A673 (cell line): ENCODE data around the gene SESN2. TPM values are rescaled to one million over a fixed set of nuclear protein-coding genes. Genes with fewer than 3 reads are reported as not detected.

ENCODE experiments used
- BruUV-seq: library from RNA; stranded (reverse); fragments of 400-500 nt; replicated peaks from 2 replicates; lab custom pipeline; 2021; lab: Mats Ljungman, UMichigan
- CTCF ChIA-PET: fragments of 300-600 bp; sonication (Branson Sonifier 250); formaldehyde crosslinking; loops from one replicate; lab custom pipeline; 2022; ENCODE audit warnings: antibody characterized with exemption; lab: Charles Lee
- POLR2A ChIA-PET: fragments of 300-600 bp; sonication (Branson Sonifier 250); formaldehyde crosslinking; loops from one replicate; lab custom pipeline; 2022; ENCODE audit warnings: antibody characterized with exemption; ENCODE audit not compliant: low non-redundant PET; lab: Charles Lee
- DNase-seq: peaks from one replicate; pipeline ENCODE4 v3.0.0-alpha.2; 2015; ENCODE audit warnings: low spot score
- H3K27ac ChIP-seq: fragments of 200-600 bp; sonication (generic); 2 replicates; pipeline ENCODE4 v1.5.1; 2016; ENCODE audit warnings: mixed run types, low read depth, mild to moderate bottlenecking, mixed read lengths, antibody characterized with exemption, low read length; ENCODE audit not compliant: poor library complexity, severe bottlenecking
- H3K27me3 ChIP-seq: fragments of 200-600 bp; sonication (generic); replicated peaks from 2 replicates; pipeline ENCODE4 v1.6.1; 2017; ENCODE audit warnings: mixed run types, low read depth, mild to moderate bottlenecking, mixed read lengths, antibody characterized with exemption, low read length; ENCODE audit not compliant: insufficient read depth, poor library complexity
- H3K36me3 ChIP-seq: fragments of 200-600 bp; sonication (generic); 2 replicates; pipeline ENCODE4 v1.6.1; 2016; ENCODE audit warnings: mixed run types, mild to moderate bottlenecking, mixed read lengths, antibody characterized with exemption, low read length; ENCODE audit not compliant: insufficient read depth, poor library complexity, severe bottlenecking
- H3K4me1 ChIP-seq: fragments of 200-600 bp; sonication (generic); 2 replicates; pipeline ENCODE4 v1.6.1; 2017; ENCODE audit warnings: mixed run types, mild to moderate bottlenecking, mixed read lengths, antibody characterized with exemption, low read length; ENCODE audit not compliant: insufficient read depth, poor library complexity, severe bottlenecking
- H3K4me3 ChIP-seq: fragments of 200-600 bp; sonication (generic); 2 replicates; pipeline ENCODE4 v1.5.1; 2016; ENCODE audit warnings: low read depth, mixed run types, mild to moderate bottlenecking, mixed read lengths, low read length; ENCODE audit not compliant: poor library complexity, severe bottlenecking
- H3K9me3 ChIP-seq: fragments of 200-600 bp; sonication (generic); 2 replicates; pipeline ENCODE4 v1.6.1; 2016; ENCODE audit warnings: mixed run types, low read depth, mild to moderate bottlenecking, mixed read lengths, antibody characterized with exemption, low read length; ENCODE audit not compliant: poor library complexity, severe bottlenecking
- EZH2 ChIP-seq: fragments of 200-600 bp; sonication (generic); IDR thresholded peaks from 2 replicates; pipeline ENCODE4 v1.6.1; 2017; ENCODE audit warnings: borderline replicate concordance, low read depth, mild to moderate bottlenecking, mixed read lengths, antibody characterized with exemption, low read length; ENCODE audit not compliant: poor library complexity, severe bottlenecking
- intact Hi-C: fragments of 100-400 bp; cut with micrococcal nuclease; formaldehyde crosslinking; loops from one replicate; pipeline ENCODE4 v1.10.0; 2022; ENCODE audit not compliant: unreplicated experiment
- total RNA-seq: library from RNA; stranded (reverse); gene quantifications from 2 replicates; pipeline ENCODE4 v1.2.3, GENCODE V29; 2021
- TF ChIP-seq, protein P1 (sequence below): fragments of 300-800, 200-600 bp; sonication (generic); conservative IDR thresholded peaks from 2 replicates; pipeline ENCODE4 v1.5.1; 2017; ENCODE audit warnings: low read depth, mild to moderate bottlenecking, antibody characterized with exemption, low read length, moderate library complexity, mixed read lengths

SESN2 gene
- total RNA-seq, 1 experiment from 2014 or later = 15.7 TPM

DNA sequence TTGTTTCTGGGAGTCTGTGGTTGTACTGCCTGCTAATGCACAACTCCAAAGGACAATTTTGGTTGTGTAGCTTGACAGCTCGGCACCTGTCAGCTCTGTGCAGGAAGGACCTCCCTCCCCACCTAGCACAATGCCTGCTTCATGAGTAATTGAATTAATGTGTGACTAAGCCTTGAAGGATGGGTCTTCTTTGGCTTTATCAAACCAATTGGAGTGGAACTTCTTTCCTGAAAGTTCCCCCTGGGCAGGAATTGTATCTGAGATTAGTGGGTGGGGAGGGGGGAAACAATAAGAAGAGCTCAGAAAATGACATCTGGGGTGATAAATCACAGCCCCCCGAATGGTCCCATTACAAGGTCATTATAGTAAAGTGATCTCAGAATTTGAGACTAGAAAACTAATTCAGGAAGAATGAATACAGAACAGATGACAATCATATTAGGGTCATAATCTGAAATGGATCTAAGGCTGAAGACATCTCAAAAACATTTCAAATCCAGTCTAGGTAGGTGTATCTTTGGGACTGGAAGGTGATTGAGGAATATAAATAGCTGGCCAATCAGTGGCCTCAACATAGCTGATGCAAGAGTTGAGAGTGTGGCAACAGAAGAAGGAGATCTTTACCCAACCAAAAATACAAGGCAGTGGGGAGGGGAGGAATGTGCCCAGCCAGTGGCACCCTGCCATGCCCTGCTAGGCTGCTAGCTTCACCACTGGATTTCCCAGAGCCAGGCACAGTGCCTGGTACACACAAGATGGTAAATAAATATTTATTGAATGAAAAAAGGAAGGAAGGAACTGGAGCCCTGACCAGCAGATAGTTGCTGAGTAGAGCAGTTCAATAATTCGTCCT lies 10.1 kb upstream of the SESN2 start:
- no TSS peak for BruUV-seq
- DNase-seq = peak; percentile 70
- Histone ChIP-seq H3K27me3 (no peaks in the 10 kb centered on the region), H3K36me3 (no peaks in the 10 kb centered on the region), H3K4me1 (peaks cover 39% of the 10 kb centered on the region), H3K9me3 (no peaks in the 10 kb centered on the region), H3K4me3 (peak overlapping the region; percentile 36), H3K27ac (peak overlapping the region; percentile 85)
- intact Hi-C loops = loop anchor here (2.0 to 10.0 kb wide), 3 partner anchors 80 to 354 kb away; partner anchors contain the start of gene MED18
- TF ChIP-seq, protein P1, sequence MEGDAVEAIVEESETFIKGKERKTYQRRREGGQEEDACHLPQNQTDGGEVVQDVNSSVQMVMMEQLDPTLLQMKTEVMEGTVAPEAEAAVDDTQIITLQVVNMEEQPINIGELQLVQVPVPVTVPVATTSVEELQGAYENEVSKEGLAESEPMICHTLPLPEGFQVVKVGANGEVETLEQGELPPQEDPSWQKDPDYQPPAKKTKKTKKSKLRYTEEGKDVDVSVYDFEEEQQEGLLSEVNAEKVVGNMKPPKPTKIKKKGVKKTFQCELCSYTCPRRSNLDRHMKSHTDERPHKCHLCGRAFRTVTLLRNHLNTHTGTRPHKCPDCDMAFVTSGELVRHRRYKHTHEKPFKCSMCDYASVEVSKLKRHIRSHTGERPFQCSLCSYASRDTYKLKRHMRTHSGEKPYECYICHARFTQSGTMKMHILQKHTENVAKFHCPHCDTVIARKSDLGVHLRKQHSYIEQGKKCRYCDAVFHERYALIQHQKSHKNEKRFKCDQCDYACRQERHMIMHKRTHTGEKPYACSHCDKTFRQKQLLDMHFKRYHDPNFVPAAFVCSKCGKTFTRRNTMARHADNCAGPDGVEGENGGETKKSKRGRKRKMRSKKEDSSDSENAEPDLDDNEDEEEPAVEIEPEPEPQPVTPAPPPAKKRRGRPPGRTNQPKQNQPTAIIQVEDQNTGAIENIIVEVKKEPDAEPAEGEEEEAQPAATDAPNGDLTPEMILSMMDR = no peak
- no peak for TF ChIP-seq EZH2
- CTCF ChIA-PET = interaction anchor here (0.5 to 2.1 kb wide), 9 partner anchors 11 to 628 kb away, joined by 3 to 10 read pairs (median 6); partner anchors contain the start of genes ATP5IF1, MED18 and SESN2
- POLR2A ChIA-PET = interaction anchor here (0.6 to 1.6 kb wide), 8 partner anchors 9 to 399 kb away, joined by 3 to 16 read pairs (median 8); partner anchors contain the start of genes MED18, RNU11 and SESN2

DNA sequence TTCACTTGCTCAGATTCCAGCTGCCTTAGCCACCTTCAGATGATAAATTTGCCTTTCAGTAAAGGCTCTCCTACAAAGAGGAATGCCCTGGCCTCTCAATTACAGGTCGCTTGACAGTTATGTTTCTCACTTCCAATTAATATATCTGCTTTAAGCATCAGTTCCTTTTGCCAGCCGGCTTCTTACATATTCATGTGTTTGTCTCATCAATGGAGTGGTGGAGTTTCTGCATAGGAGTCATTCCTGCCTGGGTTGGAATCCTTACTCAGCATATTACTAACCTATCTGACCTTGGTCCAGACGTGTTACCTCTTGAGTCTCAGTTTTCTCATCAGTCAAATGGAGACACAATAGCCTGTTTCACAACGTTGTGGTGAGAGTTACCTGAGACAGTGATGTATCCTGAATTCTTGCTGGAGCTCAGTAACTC lies 9.4 kb upstream of the SESN2 start:
- POLR2A ChIA-PET = interaction anchor here (0.6 to 1.6 kb wide), 5 partner anchors 8 to 399 kb away, joined by 3 to 16 read pairs (median 10); partner anchors contain the start of genes MED18, RNU11 and SESN2
- CTCF ChIA-PET = interaction anchor here (0.6 kb wide), 1 partner anchor 254 kb away, joined by 6 read pairs; no protein-coding TSS in a partner anchor
- Histone ChIP-seq H3K4me3 (no peak overlapping the region), H3K36me3 (no peaks in the 10 kb centered on the region), H3K4me1 (peaks cover 39% of the 10 kb centered on the region), H3K27ac (peak overlapping the region; percentile 85), H3K27me3 (no peaks in the 10 kb centered on the region), H3K9me3 (no peaks in the 10 kb centered on the region)
- no TSS peak for BruUV-seq
- TF ChIP-seq, protein P1 = no peak
- TF ChIP-seq EZH2 = no peak
- intact Hi-C loops = loop anchor here (2.0 to 10.0 kb wide), 3 partner anchors 79 to 353 kb away; partner anchors contain the start of gene MED18
- no peak for DNase-seq

DNA sequence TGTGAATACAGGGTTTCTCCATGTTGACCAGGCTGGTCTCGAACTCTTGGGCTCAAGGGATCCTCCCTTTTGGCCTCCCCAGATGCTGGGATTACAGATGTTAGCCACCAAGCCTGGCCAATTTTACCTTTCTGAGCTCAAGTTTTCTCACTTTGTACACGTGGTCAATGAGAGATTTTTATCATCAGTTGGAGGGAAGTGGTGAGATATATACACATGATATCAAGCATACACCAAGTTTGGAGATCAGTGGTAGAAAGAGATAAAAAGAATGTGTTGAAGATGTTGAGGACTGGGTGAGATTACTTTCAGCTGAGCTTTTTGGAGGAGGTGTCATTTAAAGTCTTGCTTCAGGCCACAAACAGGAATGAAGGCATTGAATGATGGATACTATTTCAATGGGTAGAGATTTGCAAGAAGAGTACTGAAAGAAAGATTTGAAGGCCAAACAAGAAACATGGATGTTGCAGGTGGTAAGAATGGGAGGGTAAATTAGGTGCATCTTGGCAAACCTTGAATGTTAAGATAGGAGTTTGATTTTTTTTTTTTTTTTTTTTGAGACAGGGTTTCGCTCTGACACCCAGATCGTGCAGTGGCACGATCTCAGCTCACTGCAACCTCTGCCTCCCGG lies 3.0 kb upstream of the SESN2 start:
- no peak for DNase-seq
- intact Hi-C loops = no loop called here
- Histone ChIP-seq H3K4me3 (no peak overlapping the region), H3K27ac (no peak overlapping the region), H3K4me1 (peaks cover 14% of the 10 kb centered on the region), H3K9me3 (no peaks in the 10 kb centered on the region), H3K27me3 (no peaks in the 10 kb centered on the region), H3K36me3 (no peaks in the 10 kb centered on the region)
- TF ChIP-seq EZH2 = no peak
- TF ChIP-seq, protein P1 = no peak
- ChIA-PET POLR2A (interaction anchor here (0.6 kb wide), 1 partner anchor 11 kb away, joined by 3 read pairs; no protein-coding TSS in a partner anchor), CTCF (no interaction called here)
- BruUV-seq = no TSS peak
